Fibroblast of the conjunctiva (primary cell): Measurements from ENCODE around the gene WHRN.

Experiments
- DNase-seq: peaks from one replicate; pipeline ENCODE4 v3.0.0-alpha.2; 2010; ENCODE audit warnings: low read depth

The WHRN gene

DNA sequence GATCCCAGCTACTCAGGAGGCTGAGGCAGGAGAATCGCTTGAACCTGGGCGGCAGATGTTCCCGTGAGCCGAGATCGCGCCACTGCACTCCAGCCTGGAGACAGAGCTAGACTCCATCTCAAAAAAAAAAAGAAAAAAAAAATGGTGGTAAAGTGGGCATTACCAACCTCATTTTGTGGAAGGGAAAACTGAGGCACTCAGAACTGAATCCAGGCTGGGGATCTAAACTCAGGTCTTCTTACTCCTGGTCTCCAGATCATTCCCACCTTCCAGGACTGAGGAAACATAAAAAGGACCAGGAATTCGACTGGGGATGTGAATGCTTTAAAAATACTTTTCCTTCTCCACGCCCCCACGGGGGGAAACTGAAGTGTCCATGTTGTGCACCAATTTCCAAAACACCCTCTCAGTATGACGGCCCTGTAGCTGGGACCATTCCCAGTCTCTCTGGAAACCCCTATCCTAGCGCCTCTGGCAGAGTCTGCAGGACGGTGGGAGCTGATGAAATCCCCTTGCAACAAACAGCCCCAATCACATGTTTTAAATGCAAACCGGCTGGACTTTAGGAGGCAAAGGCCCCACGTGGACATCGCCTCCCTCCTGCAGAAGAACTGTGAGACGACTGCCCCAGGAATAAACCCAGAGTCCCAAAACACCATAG lies 108.6 kb downstream of the WHRN start:
- DNase-seq = peak; percentile 98

GRCh38 chr9:114395768-114396167 lies 109.5 kb downstream of the WHRN start:
- DNase-seq = no peak

DNA sequence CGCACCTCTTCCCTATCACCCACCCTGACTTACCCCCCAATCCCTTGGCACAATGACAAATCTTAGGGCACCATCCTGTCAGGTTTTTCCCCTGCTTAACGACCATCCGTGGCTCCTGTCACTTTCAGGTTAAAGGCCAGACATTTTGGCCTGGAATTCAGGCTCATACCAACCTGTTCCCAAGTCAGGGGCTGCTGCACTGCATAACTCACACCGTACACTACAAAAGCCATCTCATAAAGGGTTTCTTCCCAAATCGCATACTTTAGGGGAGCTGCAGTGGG lies 110.0 kb downstream of the WHRN start:
- no peak for DNase-seq

DNA sequence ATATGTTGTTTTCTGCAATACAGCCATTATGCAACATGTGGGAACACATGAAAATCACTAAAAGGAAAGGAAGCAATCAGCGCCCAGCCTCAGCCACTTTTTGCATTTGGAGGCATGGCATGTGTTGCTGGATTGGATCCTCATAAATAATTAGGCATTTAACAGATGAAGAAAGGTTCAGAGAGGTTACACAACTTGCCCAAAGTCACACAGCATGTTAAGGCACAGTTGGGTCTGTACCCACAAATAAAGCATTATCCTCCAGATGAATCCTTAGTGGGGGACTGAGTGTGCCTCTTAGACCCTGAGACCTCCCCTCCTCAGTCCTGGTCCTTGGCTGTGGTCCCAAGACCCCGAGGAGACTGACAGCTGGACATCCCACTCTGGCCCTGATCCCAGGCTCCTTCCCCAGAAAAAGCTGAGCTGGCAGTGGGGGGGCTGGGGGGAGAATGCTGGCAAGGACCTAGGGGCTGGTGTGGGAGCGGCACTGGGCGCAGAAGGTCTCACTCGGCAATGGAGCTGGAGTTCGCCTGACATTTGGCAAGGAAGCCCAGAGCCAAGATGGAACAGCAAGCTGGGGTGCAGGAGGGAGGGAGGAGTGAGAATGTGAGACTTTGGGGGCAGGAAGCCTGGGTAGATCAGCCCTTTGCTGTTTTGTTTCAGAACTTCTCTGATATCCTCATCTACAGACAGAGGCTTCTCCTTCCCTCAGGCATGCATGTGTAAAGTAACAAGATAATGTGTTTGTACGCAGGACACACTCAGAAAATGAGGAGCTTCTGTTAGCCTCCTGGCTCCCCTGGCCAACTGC lies 110.5 kb downstream of the WHRN start:
- no peak for DNase-seq

DNA sequence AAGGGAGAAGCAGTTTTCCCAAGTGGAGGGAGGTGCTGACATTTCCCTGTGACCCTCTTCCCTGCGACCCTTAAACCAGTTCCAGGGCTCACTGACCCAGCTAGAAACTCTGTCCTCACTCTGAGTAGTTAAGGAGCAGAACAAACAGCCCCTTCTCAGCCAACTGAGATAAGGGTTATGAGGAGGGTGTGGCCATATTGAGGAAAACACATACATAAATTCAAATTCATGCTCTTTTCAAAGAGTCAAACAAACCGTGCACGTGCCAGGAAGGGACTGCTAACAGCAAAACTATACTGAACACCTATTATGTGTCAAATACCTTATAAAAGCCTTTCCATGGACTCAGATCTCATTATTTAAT lies 112.5 kb downstream of the WHRN start:
- no peak for DNase-seq

DNA sequence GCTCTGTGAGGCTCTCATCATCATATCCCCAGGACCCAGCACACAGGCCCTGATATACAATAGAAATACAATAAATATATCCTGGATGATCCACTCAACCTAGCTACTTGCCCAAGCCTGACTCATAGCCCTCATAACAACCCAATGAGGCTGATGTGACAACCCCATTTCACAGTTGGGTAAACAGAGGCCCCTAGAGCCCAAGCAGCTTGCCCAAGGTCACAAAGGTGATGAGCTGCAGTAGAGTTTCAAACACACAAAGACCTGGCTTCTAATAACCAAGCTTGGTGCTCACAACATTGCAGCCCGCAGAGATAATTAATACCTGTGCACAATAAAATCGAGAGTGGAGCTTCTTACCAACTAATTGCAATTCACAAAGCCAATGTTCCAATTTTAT lies 114.3 kb downstream of the WHRN start:
- no peak for DNase-seq

GRCh38 chr9:114389612-114390368 lies 115.5 kb downstream of the WHRN start:
- DNase-seq = no peak

DNA sequence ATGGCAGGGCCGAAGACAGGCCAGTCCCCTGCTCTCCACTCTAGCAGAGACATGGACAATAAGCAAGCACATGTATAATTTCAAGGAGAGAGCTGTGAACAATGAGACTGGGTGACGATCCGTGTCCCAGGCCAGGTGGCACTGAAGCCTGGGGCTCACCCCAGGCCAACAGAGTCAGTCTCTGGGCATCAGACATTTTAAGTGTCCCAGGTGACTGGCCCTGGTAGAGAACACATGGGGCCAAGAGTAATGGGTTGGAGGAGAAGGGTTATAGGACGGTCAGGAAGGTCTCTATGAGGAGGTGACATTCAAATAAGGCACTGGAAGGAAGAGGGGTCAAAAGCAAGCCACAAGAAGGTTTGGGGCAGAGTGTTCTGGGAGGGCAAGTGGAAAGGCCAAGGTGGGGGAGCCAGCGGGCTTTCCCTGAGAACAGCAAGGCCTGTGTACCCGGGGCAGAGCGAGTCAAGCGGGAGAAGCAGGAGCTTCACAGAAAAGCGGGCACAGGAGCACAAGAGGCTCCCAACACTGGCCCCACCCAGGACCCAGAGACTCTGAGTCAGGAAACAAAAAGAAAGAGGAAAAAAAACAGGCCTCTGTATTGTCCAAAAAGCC lies 116.4 kb downstream of the WHRN start:
- DNase-seq = no peak

- no peak for DNase-seq
Observed at GRCh38 chr9:114388357-114388682, 117.0 kb downstream of the WHRN start.

- DNase-seq = peak; percentile 59
Observed at GRCh38 chr9:114387680-114388356, 117.5 kb downstream of the WHRN start, which contains the start of gene AKNA. AKNA (minus strand) TSS chr9:114387982; CDS start chr9:114381333, 6,649 bp downstream.

DNA sequence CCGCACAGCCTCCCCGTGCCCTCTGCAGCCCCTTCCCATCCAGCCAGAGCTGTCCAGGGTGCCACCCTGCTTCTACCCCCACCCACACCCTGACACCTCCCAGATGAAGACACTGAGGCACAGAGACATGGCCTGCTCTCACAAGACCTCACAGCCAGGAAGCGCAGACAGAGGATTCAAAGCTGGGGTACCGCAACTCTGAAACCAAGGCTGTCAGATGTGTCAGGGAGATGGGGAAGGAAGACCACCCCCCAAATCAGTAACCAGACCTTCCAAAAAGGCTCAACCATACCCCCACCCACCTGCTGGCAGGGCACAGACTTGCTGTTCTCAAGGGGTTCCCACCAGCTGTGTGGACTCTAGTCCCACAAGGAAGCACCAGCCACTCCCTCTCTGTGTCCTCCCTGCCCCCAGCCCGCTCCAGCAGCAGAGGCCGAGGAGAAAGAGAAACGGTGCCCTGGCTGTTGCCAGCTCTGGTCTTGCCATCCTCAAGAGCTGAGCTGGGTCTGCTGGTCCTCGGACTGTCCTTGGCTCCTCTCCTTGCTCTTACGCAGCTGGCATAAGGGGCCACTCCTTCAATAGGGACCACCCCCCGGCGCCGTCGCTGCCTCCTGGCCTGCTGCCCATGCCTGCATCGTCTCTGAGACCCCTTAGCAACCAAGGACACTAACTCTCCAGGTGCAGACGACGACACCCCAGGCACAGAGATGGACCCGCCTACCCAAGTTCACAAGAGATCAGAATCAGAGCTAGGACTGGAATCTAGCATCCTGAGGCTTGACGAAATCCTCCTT lies 118.2 kb downstream of the WHRN start:
- no peak for DNase-seq

- DNase-seq = no peak
Observed at GRCh38 chr9:114386361-114386885, 118.8 kb downstream of the WHRN start.

- peak; percentile 80 for DNase-seq
Observed at GRCh38 chr9:114385397-114386181, 119.7 kb downstream of the WHRN start.

- DNase-seq = no peak
Observed at GRCh38 chr9:114384836-114385396, 120.4 kb downstream of the WHRN start.

- DNase-seq = no peak
Observed at GRCh38 chr9:114384341-114384740, 120.9 kb downstream of the WHRN start.

DNA sequence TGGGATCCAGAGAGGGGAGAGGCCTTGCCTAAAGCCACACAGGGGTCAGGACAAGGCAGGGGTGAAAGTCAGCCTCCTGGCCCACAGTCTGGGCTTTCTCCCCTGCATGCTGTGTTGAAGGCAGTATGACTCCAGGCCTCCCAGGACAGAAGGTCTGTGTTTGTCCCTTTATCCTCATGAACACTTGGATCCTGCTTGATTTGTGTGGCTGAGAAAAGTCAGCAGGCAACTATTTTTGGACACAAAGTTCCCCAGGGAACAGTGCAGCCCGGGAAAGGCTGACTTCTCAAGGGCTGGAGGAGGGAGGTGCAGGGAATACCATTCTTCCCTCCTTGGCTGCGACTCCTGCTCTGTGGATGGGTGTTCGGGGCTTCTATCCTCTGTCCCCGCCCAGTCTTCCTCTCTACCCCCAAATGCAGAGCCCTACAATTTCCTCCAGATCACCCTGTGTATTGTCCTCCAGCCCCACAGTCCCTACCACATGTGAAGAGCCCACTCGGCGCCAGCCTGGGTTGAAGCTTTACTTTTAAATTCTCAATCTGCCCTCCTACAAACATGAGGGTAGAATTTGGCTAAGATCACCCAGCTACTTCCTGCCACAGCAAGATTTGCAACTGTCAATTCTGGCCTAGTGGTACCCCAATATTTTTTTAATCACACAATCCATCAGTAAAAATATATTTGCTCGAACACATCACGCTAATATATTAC lies 121.6 kb downstream of the WHRN start:
- DNase-seq = no peak

DNA sequence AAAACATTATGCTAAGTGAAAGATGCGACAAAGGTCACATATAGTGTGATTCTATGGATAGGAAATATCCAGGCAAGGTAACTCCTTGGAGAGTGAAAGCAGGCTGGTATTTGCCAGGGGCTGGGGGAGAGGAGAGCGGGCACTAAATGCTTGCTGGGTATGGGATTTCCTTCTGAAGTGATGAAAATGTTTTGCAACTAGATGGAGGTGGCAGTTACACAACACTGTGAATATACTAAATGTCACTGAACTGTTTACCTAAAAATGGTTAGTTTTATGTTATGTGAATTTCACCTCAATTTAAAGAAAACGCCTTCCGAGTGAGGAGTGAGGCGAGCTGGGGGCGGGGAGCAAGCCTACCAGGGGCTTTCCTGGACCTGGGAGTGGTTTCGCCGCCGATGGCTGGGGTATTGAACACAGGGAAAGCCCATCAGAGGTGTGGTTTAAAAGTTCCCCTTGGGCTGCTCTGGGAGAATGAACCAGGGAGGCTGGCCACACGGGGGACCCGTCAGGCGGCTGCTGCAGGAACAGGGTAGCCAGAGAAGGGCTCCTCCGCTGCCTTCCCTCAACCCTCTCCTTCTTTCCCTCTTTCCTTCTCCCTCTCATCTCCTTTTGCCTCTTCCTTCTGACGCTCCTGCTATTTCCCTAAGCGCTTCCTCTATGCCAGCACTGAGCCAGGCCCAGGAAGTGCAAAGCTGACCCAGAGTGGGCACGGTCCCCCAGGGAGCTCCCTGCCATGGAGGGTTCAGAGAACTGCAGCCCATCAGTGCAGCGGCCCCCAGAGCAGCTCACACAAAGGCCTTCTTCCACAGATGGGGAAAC lies 122.4 kb downstream of the WHRN start:
- DNase-seq = no peak

GRCh38 chr9:114378883-114379282 lies 126.4 kb downstream of the WHRN start:
- DNase-seq = no peak
